ENCODE data around the gene RUNX1. TPM values are rescaled to one million over a fixed set of nuclear protein-coding genes. Genes with fewer than 3 reads are reported as not detected.
A peak's percentile ranks its signal among the peaks of the same experiment; 100 is the strongest.

RUNX1 gene
- total and polyA plus RNA-seq, 2 of the 13 experiments (the other 11 are each of a cell fraction or from before 2014, with no cell fraction given), result 5.4 to 6.4 TPM

DNA sequence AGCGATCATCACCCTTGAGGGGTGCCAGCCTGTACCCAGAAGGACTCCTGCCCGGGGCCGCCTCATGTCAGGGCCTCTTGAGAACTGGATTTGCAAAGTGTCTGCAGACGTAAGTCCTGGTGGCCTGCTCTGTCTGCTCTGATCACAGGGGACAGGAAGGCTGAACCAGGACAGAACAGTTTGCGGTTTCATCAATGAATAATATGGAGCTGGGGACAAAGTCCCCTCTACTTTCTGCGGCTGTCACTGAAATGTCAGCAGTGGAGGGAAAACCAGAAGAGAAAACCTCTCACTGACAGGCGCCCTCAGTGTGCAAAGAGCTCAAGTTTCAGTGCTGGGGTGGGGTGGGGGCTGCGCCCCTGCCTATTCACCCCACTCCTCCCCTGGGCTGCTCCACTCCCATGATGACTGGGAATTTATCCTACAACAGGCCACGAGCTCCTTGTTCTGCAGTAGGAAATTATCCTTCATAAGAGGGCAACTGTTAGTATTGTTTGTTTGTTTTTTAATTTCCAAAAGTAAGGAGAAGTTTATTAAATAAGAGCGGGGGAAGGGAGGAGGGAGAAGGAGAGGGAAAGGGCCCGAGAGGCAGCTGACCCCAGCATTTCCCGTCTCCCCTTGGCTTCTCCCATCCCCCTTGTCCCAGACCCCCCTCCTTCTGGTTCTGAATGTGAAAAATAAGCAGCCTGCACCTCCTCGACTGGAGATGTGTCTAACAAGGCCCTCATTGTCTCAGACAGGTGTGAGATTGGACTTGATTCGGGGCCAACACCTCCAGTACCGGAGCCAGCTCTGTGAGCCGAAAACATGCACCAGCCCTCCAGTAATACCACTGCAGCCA lies 231.1 kb downstream of the RUNX1 start (continued):
- TF ChIP-seq, protein P1, sequence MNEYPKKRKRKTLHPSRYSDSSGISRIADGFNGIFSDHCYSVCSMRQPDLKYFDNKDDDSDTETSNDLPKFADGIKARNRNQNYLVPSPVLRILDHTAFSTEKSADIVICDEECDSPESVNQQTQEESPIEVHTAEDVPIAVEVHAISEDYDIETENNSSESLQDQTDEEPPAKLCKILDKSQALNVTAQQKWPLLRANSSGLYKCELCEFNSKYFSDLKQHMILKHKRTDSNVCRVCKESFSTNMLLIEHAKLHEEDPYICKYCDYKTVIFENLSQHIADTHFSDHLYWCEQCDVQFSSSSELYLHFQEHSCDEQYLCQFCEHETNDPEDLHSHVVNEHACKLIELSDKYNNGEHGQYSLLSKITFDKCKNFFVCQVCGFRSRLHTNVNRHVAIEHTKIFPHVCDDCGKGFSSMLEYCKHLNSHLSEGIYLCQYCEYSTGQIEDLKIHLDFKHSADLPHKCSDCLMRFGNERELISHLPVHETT (CRISPR knock-in tag; conservative IDR thresholded peaks at IDR 0.05), result no peak
- no peak for TF ChIP-seq ZKSCAN5 (CRISPR knock-in tag; IDR thresholded peaks at IDR 0.05)
- no peak for TF ChIP-seq YEATS2 (CRISPR knock-in tag; IDR thresholded peaks at IDR 0.05; ENCODE audit: borderline replicate concordance)
- TF ChIP-seq KLF16 (CRISPR knock-in tag; IDR thresholded peaks at IDR 0.05), result peak in 1 of 2 experiments; percentile 33; a peak in 1 of 4 replicates
- TF ChIP-seq, protein P2, sequence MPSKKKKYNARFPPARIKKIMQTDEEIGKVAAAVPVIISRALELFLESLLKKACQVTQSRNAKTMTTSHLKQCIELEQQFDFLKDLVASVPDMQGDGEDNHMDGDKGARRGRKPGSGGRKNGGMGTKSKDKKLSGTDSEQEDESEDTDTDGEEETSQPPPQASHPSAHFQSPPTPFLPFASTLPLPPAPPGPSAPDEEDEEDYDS (CRISPR knock-in tag; IDR thresholded peaks at IDR 0.05), result peak; percentile 51; the same call in 1 of the 2 replicates
- TF ChIP-seq MED1 (CRISPR knock-in tag; IDR thresholded peaks at IDR 0.05), result peak; percentile 69
- TF ChIP-seq, protein P3, sequence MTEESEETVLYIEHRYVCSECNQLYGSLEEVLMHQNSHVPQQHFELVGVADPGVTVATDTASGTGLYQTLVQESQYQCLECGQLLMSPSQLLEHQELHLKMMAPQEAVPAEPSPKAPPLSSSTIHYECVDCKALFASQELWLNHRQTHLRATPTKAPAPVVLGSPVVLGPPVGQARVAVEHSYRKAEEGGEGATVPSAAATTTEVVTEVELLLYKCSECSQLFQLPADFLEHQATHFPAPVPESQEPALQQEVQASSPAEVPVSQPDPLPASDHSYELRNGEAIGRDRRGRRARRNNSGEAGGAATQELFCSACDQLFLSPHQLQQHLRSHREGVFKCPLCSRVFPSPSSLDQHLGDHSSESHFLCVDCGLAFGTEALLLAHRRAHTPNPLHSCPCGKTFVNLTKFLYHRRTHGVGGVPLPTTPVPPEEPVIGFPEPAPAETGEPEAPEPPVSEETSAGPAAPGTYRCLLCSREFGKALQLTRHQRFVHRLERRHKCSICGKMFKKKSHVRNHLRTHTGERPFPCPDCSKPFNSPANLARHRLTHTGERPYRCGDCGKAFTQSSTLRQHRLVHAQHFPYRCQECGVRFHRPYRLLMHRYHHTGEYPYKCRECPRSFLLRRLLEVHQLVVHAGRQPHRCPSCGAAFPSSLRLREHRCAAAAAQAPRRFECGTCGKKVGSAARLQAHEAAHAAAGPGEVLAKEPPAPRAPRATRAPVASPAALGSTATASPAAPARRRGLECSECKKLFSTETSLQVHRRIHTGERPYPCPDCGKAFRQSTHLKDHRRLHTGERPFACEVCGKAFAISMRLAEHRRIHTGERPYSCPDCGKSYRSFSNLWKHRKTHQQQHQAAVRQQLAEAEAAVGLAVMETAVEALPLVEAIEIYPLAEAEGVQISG (CRISPR knock-in tag; IDR thresholded peaks at IDR 0.05), result 0 out of 2 replicates have a peak, but pooled peaks have one; percentile 3
- peak; percentile 92 for TF ChIP-seq CBFB (CRISPR knock-in tag; IDR thresholded peaks at IDR 0.05)
- TF ChIP-seq SAFB2 (CRISPR knock-in tag; IDR thresholded peaks at IDR 0.05; ENCODE audit: borderline replicate concordance, low read depth), result peak; percentile 29; the same call in 1 of the 2 replicates
- TF ChIP-seq, protein P4, sequence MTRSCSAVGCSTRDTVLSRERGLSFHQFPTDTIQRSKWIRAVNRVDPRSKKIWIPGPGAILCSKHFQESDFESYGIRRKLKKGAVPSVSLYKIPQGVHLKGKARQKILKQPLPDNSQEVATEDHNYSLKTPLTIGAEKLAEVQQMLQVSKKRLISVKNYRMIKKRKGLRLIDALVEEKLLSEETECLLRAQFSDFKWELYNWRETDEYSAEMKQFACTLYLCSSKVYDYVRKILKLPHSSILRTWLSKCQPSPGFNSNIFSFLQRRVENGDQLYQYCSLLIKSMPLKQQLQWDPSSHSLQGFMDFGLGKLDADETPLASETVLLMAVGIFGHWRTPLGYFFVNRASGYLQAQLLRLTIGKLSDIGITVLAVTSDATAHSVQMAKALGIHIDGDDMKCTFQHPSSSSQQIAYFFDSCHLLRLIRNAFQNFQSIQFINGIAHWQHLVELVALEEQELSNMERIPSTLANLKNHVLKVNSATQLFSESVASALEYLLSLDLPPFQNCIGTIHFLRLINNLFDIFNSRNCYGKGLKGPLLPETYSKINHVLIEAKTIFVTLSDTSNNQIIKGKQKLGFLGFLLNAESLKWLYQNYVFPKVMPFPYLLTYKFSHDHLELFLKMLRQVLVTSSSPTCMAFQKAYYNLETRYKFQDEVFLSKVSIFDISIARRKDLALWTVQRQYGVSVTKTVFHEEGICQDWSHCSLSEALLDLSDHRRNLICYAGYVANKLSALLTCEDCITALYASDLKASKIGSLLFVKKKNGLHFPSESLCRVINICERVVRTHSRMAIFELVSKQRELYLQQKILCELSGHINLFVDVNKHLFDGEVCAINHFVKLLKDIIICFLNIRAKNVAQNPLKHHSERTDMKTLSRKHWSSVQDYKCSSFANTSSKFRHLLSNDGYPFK (CRISPR knock-in tag; IDR thresholded peaks at IDR 0.05; ENCODE audit: borderline replicate concordance), result no peak
- no peak for TF ChIP-seq HCFC1 (IDR thresholded peaks at IDR 0.05; ENCODE audit: low read depth, low read length)

Measured in HepG2 (cell line).